Stomach (tissue), 4 donors: ENCODE measurements around the gene C1orf226.

Source experiments
- CTCF ChIP-seq, 7 experiments: fragments of 450-650 bp in 4 of 7; fragments of 200-600 bp in 3 of 7; sonication (generic) in 3 of 7; IDR thresholded peaks; one replicate each; pipeline ENCODE4 v1.5.1; 2016 to 2019; ENCODE audit warnings: antibody characterized with exemption in 7 of 7, control low read depth in 2 of 7, mild to moderate bottlenecking in 1 of 7
- EP300 ChIP-seq: sonication (generic); formaldehyde crosslinking; IDR thresholded peaks from one replicate; pipeline ENCODE4 v1.6.1; 2017; ENCODE audit warnings: antibody characterized with exemption
- POLR2AphosphoS5 ChIP-seq, 3 donors: sonication (generic); formaldehyde crosslinking; IDR thresholded peaks; one replicate each; pipeline ENCODE4 v1.6.1; 2016; ENCODE audit warnings: antibody characterized with exemption in 3 of 3

GRCh38 chr1:162385702-162386101 lies 4.2 kb downstream of the C1orf226 start:
- TF ChIP-seq CTCF (IDR thresholded peaks at IDR 0.05) = no peak
- no peak for TF ChIP-seq EP300
- TF ChIP-seq POLR2AphosphoS5 (IDR thresholded peaks at IDR 0.05) = no peak
